T-helper 17 cell (primary cell): ENCODE measurements around the gene UQCR11. TPM values are rescaled to one million over a fixed set of nuclear protein-coding genes. Genes with fewer than 3 reads are reported as not detected.
"Not testable (repeated sequence)": the region's sequence is repeated elsewhere in the genome, so short reads cannot be mapped to it uniquely, and the experiment has no call there.

Experiments
- ATAC-seq: fragments of 150-1000 bp; cut with Tn5 transposase; 2 replicates; pipeline ENCODE4 v1.10.0; 2021; ENCODE audit warnings: mild to moderate bottlenecking, moderate library complexity
- DNase-seq, 3 donors: peaks; one replicate each; pipeline versions ENCODE4 v3.0.0 to v3.0.0-alpha.2; 2020 to 2021
- H3K9me3 ChIP-seq: one replicate; pipeline ENCODE4 v1.7.0; 2013; ENCODE audit warnings: low read length, mild to moderate bottlenecking; ENCODE audit not compliant: control insufficient read depth, poor library complexity, severe bottlenecking
- H3K27ac Mint-ChIP-seq: one replicate; pipeline ENCODE4 v1.8.0; 2022; ENCODE audit warnings: mild to moderate bottlenecking, moderate library complexity, mixed read lengths
- H3K27me3 Mint-ChIP-seq: one replicate; pipeline ENCODE4 v1.8.0; 2022; ENCODE audit warnings: mixed read lengths
- H3K36me3 Mint-ChIP-seq: one replicate; pipeline ENCODE4 v1.8.0; 2022; ENCODE audit warnings: low read depth, mixed read lengths
- H3K4me1 Mint-ChIP-seq: one replicate; pipeline ENCODE4 v1.8.0; 2022; ENCODE audit warnings: mild to moderate bottlenecking, mixed read lengths
- H3K4me3 Mint-ChIP-seq: one replicate; pipeline ENCODE4 v1.8.0; 2022; ENCODE audit warnings: mild to moderate bottlenecking, moderate library complexity, mixed read lengths
- total RNA-seq, 4 donors: library from RNA in 2 of 4; stranded (reverse) in 2 of 4; gene quantifications; one replicate each; pipeline ENCODE4 v1.2.3 and lab custom pipeline; 2022 to 2026

UQCR11 gene
- total RNA-seq, 2 donors from 2014 or later = 125 to 128 TPM

GRCh38 chr19:1646659-1647453 is 41.6 kb upstream of the UQCR11 start:
- H3K9me3 ChIP-seq = no peaks in the 10 kb centered on the region
- Mint-ChIP-seq H3K36me3 (peaks cover 4% of the 10 kb centered on the region), H3K27me3 (no peaks in the 10 kb centered on the region), H3K27ac (no peak overlapping the region), H3K4me1 (peaks cover 17% of the 10 kb centered on the region), H3K4me3 (no peak overlapping the region)
- no peak for ATAC-seq
- no peak for DNase-seq

- Mint-ChIP-seq H3K36me3 (peaks cover 4% of the 10 kb centered on the region), H3K4me1 (peaks cover 15% of the 10 kb centered on the region), H3K4me3 (no peak overlapping the region), H3K27ac (no peak overlapping the region), H3K27me3 (no peaks in the 10 kb centered on the region)
- ATAC-seq = no peak
- no peak for DNase-seq
- H3K9me3 ChIP-seq = no peaks in the 10 kb centered on the region
Observed at GRCh38 chr19:1646149-1646548, 40.9 kb upstream of the UQCR11 start.

GRCh38 chr19:1645299-1645698 is 40.0 kb upstream of the UQCR11 start:
- no peaks in the 10 kb centered on the region for H3K27me3 Mint-ChIP-seq
- H3K27ac Mint-ChIP-seq = no peak overlapping the region
- no peak for DNase-seq
- H3K9me3 ChIP-seq = no peaks in the 10 kb centered on the region
- no peak overlapping the region for H3K4me3 Mint-ChIP-seq
- ATAC-seq = no peak
- peaks cover 4% of the 10 kb centered on the region for H3K36me3 Mint-ChIP-seq
- H3K4me1 Mint-ChIP-seq = peaks cover 9% of the 10 kb centered on the region

GRCh38 chr19:1644070-1644469 is 38.8 kb upstream of the UQCR11 start:
- Mint-ChIP-seq H3K36me3 (peaks cover 4% of the 10 kb centered on the region), H3K4me3 (no peak overlapping the region), H3K27ac (no peak overlapping the region), H3K27me3 (no peaks in the 10 kb centered on the region), H3K4me1 (peaks cover 9% of the 10 kb centered on the region)
- DNase-seq (no peak), ATAC-seq (no peak)
- no peaks in the 10 kb centered on the region for H3K9me3 ChIP-seq

GRCh38 chr19:1640893-1641448 is 35.7 kb upstream of the UQCR11 start:
- not testable (repeated sequence) for ATAC-seq, H3K27ac Mint-ChIP-seq, H3K9me3 ChIP-seq, H3K27me3 Mint-ChIP-seq, H3K4me3 Mint-ChIP-seq, DNase-seq, H3K36me3 Mint-ChIP-seq, H3K4me1 Mint-ChIP-seq

- Mint-ChIP-seq H3K27me3 (no peaks in the 10 kb centered on the region), H3K4me1 (peaks cover 2% of the 10 kb centered on the region), H3K27ac (peak overlapping the region; percentile 51), H3K4me3 (no peak overlapping the region), H3K36me3 (peaks cover 3% of the 10 kb centered on the region)
- no peak for ATAC-seq
- H3K9me3 ChIP-seq = no peaks in the 10 kb centered on the region
- no peak for DNase-seq
Observed at GRCh38 chr19:1636325-1637236, 31.3 kb upstream of the UQCR11 start.

- Mint-ChIP-seq H3K27ac (no peak overlapping the region), H3K4me3 (no peak overlapping the region), H3K36me3 (peaks cover 3% of the 10 kb centered on the region), H3K4me1 (peaks cover 2% of the 10 kb centered on the region), H3K27me3 (no peaks in the 10 kb centered on the region)
- no peaks in the 10 kb centered on the region for H3K9me3 ChIP-seq
- no peak for DNase-seq
- ATAC-seq = no peak
Observed at GRCh38 chr19:1634938-1635243, 29.6 kb upstream of the UQCR11 start.

GRCh38 chr19:1634242-1634937 is 29.1 kb upstream of the UQCR11 start:
- Mint-ChIP-seq H3K27me3 (no peaks in the 10 kb centered on the region), H3K4me3 (no peak overlapping the region), H3K4me1 (no peaks in the 10 kb centered on the region), H3K27ac (no peak overlapping the region), H3K36me3 (peaks cover 3% of the 10 kb centered on the region)
- no peak for ATAC-seq
- H3K9me3 ChIP-seq = no peaks in the 10 kb centered on the region
- DNase-seq = no peak

- Mint-ChIP-seq H3K27me3 (no peaks in the 10 kb centered on the region), H3K27ac (no peak overlapping the region), H3K4me1 (no peaks in the 10 kb centered on the region), H3K4me3 (no peak overlapping the region), H3K36me3 (no peaks in the 10 kb centered on the region)
- ATAC-seq (no peak), DNase-seq (no peak)
- no peaks in the 10 kb centered on the region for H3K9me3 ChIP-seq
Observed at GRCh38 chr19:1633269-1633826, 28.1 kb upstream of the UQCR11 start.

- Mint-ChIP-seq H3K27ac (no peak overlapping the region), H3K4me1 (no peaks in the 10 kb centered on the region), H3K36me3 (no peaks in the 10 kb centered on the region), H3K4me3 (no peak overlapping the region), H3K27me3 (no peaks in the 10 kb centered on the region)
- H3K9me3 ChIP-seq = no peaks in the 10 kb centered on the region
- ATAC-seq (no peak), DNase-seq (no peak)
Observed at GRCh38 chr19:1632462-1633268, 27.4 kb upstream of the UQCR11 start.

- ATAC-seq (no peak), DNase-seq (no peak)
- H3K9me3 ChIP-seq = no peaks in the 10 kb centered on the region
- Mint-ChIP-seq H3K27ac (no peak overlapping the region), H3K4me3 (no peak overlapping the region), H3K27me3 (no peaks in the 10 kb centered on the region), H3K4me1 (no peaks in the 10 kb centered on the region), H3K36me3 (no peaks in the 10 kb centered on the region)
Observed at GRCh38 chr19:1631557-1632100, 26.4 kb upstream of the UQCR11 start.

GRCh38 chr19:1630811-1631210 is 25.5 kb upstream of the UQCR11 start:
- no peaks in the 10 kb centered on the region for H3K36me3 Mint-ChIP-seq
- no peak overlapping the region for H3K27ac Mint-ChIP-seq
- H3K4me3 Mint-ChIP-seq = no peak overlapping the region

More at GRCh38 chr19:1630811-1631210, 25.5 kb upstream of the UQCR11 start:
- DNase-seq (no peak), ATAC-seq (no peak)
- H3K4me1 Mint-ChIP-seq = no peaks in the 10 kb centered on the region
- H3K9me3 ChIP-seq = no peaks in the 10 kb centered on the region
- no peaks in the 10 kb centered on the region for H3K27me3 Mint-ChIP-seq
